ENCODE measurements around the gene SLC51A.

DNA sequence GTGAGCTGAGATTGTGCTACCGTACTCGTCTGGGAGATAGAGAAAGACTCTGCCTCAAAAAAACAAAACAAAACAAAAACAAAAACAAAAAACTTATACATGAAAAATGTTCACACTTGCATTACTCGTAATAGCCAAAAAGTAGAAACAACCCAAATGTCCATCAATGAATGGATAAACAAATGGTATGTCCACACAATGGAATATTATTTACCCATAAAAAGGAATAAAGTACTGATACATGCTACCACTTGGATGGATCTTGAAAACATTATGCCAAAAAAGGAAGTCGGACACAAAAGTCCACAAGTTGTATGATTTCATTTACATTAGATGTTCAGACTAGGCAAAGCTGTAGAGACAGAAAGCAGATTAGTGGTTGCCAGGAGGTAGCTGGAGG, 44.5 kb downstream of the SLC51A start:
- TF ChIP-seq, protein P1, sequence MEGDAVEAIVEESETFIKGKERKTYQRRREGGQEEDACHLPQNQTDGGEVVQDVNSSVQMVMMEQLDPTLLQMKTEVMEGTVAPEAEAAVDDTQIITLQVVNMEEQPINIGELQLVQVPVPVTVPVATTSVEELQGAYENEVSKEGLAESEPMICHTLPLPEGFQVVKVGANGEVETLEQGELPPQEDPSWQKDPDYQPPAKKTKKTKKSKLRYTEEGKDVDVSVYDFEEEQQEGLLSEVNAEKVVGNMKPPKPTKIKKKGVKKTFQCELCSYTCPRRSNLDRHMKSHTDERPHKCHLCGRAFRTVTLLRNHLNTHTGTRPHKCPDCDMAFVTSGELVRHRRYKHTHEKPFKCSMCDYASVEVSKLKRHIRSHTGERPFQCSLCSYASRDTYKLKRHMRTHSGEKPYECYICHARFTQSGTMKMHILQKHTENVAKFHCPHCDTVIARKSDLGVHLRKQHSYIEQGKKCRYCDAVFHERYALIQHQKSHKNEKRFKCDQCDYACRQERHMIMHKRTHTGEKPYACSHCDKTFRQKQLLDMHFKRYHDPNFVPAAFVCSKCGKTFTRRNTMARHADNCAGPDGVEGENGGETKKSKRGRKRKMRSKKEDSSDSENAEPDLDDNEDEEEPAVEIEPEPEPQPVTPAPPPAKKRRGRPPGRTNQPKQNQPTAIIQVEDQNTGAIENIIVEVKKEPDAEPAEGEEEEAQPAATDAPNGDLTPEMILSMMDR (conservative IDR thresholded peaks at IDR 0.05 in 1 of 2, IDR thresholded peaks at IDR 0.05 in 1 of 2; ENCODE audit: low read depth in 1 of 2, low read length in 2 of 2) = no peak
- no peak for TF ChIP-seq EZH2 (IDR thresholded peaks at IDR 0.05; ENCODE audit: low read length, missing control alignments)
